GM19467 (cell line): ENCODE data around the gene ADARB1.

Source experiments
- ATAC-seq: cut with Tn5 transposase; IDR thresholded peaks from one replicate; pipeline ENCODE4 v1.9.1; 2021; ENCODE audit warnings: mild to moderate bottlenecking, moderate library complexity; ENCODE audit not compliant: unreplicated experiment

Gene ADARB1

DNA sequence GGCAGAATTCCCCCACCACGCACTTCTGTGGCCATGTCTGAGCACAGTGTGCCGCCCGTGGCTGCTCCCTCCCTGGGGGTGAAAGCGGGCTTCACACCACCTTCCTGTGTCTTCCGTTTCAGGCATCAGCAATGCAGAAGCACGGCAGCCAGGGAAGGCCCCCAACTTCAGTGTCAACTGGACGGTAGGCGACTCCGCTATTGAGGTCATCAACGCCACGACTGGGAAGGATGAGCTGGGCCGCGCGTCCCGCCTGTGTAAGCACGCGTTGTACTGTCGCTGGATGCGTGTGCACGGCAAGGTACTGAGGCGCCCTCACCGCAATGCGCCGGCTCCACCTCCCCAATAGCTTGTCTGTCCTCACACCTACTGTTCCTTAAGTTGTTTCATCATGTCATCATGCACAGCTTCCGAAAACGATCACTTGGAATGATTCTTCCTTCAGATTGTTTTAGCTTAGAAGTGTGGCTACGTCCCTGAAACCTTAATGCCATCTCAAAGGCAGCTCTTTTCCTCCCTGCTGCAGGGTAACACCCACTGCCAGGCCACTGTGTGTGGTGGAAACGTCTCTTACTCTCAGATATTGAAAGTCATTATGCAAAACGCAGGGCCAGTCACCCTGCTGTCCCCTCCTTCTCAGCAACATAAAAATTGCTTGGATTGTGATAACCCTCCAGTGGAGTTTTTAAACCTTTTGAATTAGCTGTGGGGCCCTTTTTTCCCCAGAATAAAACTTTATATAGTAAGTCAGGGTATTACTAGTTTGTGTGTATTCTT lies 146.5 kb downstream of the ADARB1 start:
- ATAC-seq = no peak

DNA sequence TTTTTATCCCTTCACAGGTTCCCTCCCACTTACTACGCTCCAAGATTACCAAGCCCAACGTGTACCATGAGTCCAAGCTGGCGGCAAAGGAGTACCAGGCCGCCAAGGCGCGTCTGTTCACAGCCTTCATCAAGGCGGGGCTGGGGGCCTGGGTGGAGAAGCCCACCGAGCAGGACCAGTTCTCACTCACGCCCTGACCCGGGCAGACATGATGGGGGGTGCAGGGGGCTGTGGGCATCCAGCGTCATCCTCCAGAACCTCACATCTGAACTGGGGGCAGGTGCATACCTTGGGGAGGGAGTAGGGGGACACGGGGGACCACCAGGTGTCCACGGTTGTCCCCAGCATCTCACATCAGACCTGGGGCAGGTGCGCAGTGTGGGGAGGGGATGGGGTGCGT lies 147.6 kb downstream of the ADARB1 start:
- ATAC-seq = no peak

DNA sequence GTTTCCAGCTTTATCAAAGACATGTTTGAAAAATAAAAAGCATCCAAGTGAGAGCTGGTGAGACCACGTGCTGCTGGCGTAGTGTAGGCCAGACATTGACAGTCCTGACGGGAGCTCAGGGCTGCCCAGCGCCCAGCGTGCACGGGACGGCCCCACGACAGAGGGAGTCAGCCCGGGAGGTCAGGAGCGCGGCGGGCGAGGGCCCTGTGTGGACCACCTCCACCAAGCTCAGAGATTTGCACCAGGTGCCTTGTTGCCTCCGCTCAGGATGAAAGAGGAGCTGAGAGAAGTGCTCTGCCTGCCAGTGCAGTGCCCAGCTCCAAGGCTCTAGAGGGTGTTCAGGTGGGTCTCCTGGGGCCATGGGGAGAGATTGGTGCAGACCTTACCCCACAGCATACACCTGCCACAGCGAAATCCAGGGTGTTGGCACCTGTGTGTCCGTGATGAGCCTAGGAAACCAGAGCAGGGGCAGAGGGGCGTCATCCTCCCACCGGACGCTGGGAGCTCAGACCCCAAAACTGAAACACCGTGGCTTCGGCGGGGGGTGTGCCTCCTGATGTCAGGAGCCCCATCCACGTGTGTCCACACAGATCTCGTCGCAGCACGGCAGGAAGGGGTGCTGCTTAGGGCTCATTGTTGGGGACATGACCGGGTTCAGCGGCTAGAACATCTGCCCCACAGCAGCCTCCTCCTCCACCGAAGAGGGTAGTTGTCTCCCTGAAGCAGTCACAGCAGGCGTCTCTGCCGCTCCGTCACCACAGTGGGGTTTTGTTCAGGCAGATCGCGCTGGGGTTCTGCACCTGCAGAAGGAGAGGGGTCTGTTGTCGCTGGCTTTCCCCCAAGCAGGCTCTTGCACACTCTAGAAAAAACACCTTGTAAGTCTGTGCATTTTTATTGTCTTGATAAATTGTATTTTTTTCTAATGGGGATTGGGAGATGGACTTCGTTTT lies 149.1 kb downstream of the ADARB1 start:
- no peak for ATAC-seq

- no peak for ATAC-seq
Measured at GRCh38 chr21:45224189-45224938, 150.0 kb downstream of the ADARB1 start.

DNA sequence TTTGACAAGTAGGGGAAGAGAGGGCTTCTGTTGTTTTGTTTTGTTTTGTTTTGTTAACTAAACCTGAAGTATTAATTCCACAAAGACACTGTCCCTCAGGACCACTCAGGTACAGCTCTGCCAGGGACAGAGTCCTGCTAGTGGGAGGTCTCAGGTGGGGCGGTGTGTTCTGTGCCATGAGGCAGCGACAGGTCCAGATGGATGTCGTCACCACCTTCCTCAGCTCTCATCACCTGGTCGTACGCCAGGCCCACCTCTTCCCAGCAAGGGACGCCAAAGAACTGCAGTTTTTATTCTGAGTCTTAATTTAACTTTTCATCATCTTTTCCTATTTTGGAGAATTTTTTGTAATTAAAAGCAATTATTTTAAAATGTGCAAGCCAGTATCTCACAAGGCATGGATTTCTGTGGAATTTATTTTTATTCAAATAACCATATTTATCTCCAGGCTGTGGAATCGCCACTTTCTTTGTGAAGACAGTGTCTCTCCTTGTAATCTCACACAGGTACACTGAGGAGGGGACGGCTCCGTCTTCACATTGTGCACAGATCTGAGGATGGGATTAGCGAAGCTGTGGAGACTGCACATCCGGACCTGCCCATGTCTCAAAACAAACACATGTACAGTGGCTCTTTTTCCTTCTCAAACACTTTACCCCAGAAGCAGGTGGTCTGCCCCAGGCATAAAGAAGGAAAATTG lies 150.8 kb downstream of the ADARB1 start:
- ATAC-seq = no peak

GRCh38 chr21:45225741-45226327 lies 151.5 kb downstream of the ADARB1 start:
- ATAC-seq = no peak

DNA sequence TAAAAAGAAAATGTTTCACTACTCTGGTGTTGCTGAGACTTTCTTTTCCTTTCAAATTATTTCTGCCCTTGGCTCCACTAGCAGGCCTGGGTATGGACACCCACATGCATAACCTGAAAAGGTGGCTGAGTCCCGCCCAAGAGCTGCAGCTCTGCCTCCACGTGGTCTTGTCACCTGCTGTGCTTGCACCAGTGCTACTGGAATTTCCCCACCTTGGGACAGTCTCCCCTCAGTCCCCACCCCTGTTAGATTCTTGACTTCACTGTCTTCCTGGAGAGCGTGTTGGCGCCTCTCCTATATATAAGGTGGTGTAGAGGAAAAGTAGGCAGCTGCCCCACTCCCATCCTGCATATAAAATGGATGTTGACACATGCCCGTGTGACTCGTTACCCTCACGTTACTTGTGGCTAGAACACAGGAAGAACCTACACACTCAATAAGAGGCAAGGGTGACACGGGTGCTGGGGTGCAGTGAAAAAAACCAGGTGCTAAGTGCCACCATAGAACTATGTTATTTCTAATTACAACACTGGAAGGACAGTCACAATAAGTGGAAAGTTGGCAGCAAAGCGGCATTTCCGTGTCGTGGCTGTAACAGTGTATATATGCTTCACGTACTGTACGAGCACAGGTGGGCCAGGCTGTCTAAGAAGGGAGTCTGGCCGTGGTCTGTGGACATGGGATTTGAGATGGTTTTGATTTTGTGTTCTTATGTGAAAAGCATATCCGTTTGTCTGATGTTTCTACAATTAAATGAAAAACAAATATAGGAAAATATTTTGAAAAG lies 152.4 kb downstream of the ADARB1 start:
- no peak for ATAC-seq

DNA sequence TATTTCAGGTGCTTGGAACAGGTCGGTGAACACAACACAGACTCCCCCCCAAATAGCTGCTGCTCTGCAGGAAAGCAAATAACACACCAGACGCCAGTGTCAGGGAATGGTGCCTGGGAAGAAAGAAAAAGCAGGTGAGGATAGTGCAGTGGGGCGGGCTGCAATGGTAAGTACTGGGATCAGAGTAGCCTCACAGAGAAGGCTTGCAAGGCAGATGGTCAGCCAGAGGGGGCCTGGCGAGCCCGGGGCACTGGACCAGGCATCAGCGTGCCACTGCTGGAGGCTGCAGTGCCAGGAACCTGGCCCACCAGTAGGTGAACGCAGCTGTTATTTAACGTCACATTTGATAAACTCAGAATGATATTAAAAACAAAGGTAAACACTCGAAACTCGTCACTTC lies 153.4 kb downstream of the ADARB1 start:
- ATAC-seq = no peak

- no peak for ATAC-seq
Measured at GRCh38 chr21:45228171-45228641, 153.8 kb downstream of the ADARB1 start.

- no peak for ATAC-seq
Measured at GRCh38 chr21:45228656-45229240, 154.4 kb downstream of the ADARB1 start.

DNA sequence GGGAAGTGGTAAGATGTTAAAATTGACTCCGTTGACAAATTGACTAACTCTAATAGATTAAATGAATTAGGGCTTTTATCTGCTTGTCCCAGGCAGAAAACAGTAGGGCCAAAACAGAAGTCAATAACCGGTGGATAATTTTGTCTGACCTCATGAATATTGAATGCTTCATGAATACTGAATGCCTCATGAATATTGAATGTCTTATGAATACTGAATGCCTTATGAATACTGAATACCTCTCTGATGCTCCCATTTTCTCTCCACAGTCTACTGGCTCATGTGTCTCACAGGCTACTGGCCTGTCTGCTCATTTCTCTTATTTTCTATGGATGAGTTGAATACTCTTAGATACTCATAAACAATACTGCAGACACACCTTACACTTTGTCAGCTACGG lies 157.3 kb downstream of the ADARB1 start:
- no peak for ATAC-seq

DNA sequence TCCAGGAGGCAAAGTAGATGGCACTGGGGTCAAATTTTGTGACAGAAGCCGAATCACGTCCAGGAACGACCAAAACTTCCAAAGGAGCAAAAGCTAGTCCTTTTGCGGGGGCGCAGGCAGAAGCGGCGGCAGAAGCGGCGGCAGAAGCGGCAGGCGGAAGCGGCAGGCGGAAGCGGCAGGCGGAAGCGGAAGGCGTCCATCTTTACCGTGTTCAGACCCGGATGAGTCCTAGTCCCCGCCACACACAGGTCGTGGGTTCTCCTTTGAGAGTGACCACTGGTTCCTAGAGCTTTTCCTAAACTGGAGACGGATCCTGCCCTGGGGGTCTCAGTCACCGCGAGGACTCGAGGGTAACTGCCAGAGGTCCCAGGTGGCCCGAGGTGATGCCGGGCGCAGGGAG lies 159.7 kb downstream of the ADARB1 start:
- no peak for ATAC-seq

GRCh38 chr21:45234965-45235364 lies 160.6 kb downstream of the ADARB1 start:
- no peak for ATAC-seq

- no peak for ATAC-seq
Measured at GRCh38 chr21:45235488-45235887, 161.1 kb downstream of the ADARB1 start.

DNA sequence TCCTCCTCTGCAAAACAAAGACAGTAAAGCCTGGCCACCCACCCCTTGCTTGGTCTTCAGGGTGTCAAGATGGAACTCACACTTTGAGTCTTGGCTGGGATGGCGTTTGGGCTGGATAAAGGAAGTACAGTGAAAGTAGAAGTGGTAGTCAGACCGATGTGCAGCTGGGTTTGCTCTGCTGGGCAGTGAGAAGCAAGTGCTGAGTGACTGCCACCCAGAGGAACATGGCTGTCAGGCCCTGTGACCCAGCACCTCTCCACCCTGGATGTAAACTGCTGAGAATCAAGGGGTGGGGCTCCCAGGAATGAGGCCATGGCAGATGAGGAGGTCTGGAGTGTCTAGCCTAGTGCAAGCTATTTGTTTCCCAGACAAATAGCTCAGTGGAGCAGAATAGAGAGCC lies 162.1 kb downstream of the ADARB1 start:
- no peak for ATAC-seq

- ATAC-seq = no peak
Measured at GRCh38 chr21:45237401-45237800, 163.0 kb downstream of the ADARB1 start.

- no peak for ATAC-seq
Measured at GRCh38 chr21:45241357-45241756, 167.0 kb downstream of the ADARB1 start.

DNA sequence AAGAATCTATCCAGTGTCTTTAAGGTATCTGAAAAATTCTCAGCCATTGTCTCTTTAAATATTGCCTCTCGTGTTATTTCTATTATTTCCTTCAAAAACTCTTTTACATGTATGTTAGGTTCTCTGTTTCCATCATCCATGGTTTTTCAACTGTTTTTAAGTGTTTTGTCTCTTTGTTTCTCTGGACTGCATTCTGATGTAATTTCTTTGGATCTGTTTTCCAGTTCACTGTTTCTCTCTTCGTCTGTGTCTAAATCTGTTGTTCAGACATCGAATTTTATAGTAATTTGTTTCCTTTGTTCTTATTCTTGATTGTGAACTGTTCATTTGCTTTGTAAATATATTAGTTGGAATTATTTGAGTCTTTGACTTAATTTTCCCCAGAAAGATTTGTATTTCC lies 169.2 kb downstream of the ADARB1 start:
- ATAC-seq = no peak

DNA sequence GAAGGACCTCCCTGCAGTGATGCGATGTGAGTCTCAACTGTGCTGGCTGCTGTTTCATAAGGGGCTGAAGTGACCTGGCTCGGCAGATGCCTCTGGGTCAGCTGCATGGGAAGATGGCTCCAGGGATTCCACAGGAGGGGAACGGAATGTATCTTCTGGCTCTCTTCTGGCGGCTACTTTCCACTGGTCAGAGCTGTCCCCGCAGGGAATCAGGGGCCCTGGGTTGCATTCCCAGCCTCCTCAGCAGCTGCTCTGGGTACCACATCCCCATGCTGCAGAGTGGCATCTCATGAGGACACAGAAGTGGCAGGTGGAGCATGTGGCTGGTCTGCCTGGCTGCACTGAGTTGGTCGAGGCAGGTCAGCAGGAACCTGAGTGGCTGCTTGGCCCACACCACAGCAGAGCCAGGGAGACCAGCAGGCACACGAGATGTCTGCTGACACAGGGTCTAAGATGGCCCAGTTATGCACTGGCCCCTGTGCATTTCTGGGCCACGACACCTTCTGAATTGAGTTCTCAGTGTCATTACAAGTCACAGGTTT lies 170.5 kb downstream of the ADARB1 start:
- ATAC-seq = no peak
